ENCODE data around the gene LPP. TPM values are rescaled to one million over a fixed set of nuclear protein-coding genes. Genes with fewer than 3 reads are reported as not detected.

The LPP gene
- total and polyA plus RNA-seq, 2 of the 13 experiments (the other 11 are each of a cell fraction or from before 2014, with no cell fraction given) = 19.2 to 29.9 TPM

- TF ChIP-seq SKIL (CRISPR knock-in tag; IDR thresholded peaks at IDR 0.05; ENCODE audit: borderline replicate concordance) = no peak
- TF ChIP-seq ZSCAN12 (CRISPR knock-in tag; IDR thresholded peaks at IDR 0.05) = no peak
- peak; percentile 55; the same call in 1 of the 2 replicates for TF ChIP-seq CREM (IDR thresholded peaks at IDR 0.05)
- no peak for TF ChIP-seq CREM (CRISPR knock-in tag; IDR thresholded peaks at IDR 0.05)
- no peak for TF ChIP-seq ZNF496 (CRISPR knock-in tag; IDR thresholded peaks at IDR 0.05; ENCODE audit: insufficient replicate concordance)
- TF ChIP-seq, protein P1, sequence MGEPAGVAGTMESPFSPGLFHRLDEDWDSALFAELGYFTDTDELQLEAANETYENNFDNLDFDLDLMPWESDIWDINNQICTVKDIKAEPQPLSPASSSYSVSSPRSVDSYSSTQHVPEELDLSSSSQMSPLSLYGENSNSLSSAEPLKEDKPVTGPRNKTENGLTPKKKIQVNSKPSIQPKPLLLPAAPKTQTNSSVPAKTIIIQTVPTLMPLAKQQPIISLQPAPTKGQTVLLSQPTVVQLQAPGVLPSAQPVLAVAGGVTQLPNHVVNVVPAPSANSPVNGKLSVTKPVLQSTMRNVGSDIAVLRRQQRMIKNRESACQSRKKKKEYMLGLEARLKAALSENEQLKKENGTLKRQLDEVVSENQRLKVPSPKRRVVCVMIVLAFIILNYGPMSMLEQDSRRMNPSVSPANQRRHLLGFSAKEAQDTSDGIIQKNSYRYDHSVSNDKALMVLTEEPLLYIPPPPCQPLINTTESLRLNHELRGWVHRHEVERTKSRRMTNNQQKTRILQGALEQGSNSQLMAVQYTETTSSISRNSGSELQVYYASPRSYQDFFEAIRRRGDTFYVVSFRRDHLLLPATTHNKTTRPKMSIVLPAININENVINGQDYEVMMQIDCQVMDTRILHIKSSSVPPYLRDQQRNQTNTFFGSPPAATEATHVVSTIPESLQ (CRISPR knock-in tag; conservative IDR thresholded peaks at IDR 0.05) = no peak
- TF ChIP-seq SUZ12 (IDR thresholded peaks at IDR 0.05; ENCODE audit: low read depth, low read length) = no peak
- no peak for TF ChIP-seq ZNF552 (CRISPR knock-in tag; IDR thresholded peaks at IDR 0.05; ENCODE audit: borderline replicate concordance)
- TF ChIP-seq PHF8 (CRISPR knock-in tag; IDR thresholded peaks at IDR 0.05) = no peak
- TF ChIP-seq SMYD3 (CRISPR knock-in tag; IDR thresholded peaks at IDR 0.05) = peak; percentile 51; the same call in 1 of the 2 replicates
- TF ChIP-seq ZFP37 (CRISPR knock-in tag; IDR thresholded peaks at IDR 0.05; ENCODE audit: borderline replicate concordance) = no peak
- peak; percentile 39; the same call in 1 of the 2 replicates for TF ChIP-seq ZBTB39 (CRISPR knock-in tag; IDR thresholded peaks at IDR 0.05)
- TF ChIP-seq ATF7 (IDR thresholded peaks at IDR 0.05) = no peak
- TF ChIP-seq ATF7 (CRISPR knock-in tag; IDR thresholded peaks at IDR 0.05) = no peak
- no peak for TF ChIP-seq ZNF589 (CRISPR knock-in tag; conservative IDR thresholded peaks at IDR 0.05)
- TF ChIP-seq CBX1 (IDR thresholded peaks at IDR 0.05; ENCODE audit: low read depth) = no peak
- no peak for TF ChIP-seq CREB1 (IDR thresholded peaks at IDR 0.05)
- 0 out of 2 replicates have a peak, but pooled peaks have one; percentile 17 for TF ChIP-seq CREB1 (CRISPR knock-in tag; IDR thresholded peaks at IDR 0.05)
- no peak for TF ChIP-seq PHF5A (CRISPR knock-in tag; IDR thresholded peaks at IDR 0.05; ENCODE audit: low read depth, unreplicated experiment)
- TF ChIP-seq ZBTB26 (CRISPR knock-in tag; IDR thresholded peaks at IDR 0.05; ENCODE audit: borderline replicate concordance) = no peak
- TF ChIP-seq TGIF2 (CRISPR knock-in tag; IDR thresholded peaks at IDR 0.05) = no peak
- TF ChIP-seq, protein P2, sequence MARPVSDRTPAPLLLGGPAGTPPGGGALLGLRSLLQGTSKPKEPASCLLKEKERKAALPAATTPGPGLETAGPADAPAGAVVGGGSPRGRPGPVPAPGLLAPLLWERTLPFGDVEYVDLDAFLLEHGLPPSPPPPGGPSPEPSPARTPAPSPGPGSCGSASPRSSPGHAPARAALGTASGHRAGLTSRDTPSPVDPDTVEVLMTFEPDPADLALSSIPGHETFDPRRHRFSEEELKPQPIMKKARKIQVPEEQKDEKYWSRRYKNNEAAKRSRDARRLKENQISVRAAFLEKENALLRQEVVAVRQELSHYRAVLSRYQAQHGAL (CRISPR knock-in tag; IDR thresholded peaks at IDR 0.05; ENCODE audit: not compliant biosample characterization) = no peak
- TF ChIP-seq RFXANK (CRISPR knock-in tag; IDR thresholded peaks at IDR 0.05) = no peak
- TF ChIP-seq, protein P3, sequence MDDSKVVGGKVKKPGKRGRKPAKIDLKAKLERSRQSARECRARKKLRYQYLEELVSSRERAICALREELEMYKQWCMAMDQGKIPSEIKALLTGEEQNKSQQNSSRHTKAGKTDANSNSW (CRISPR knock-in tag; IDR thresholded peaks at IDR 0.05; ENCODE audit: borderline replicate concordance) = no peak
These were observed 365.0 kb downstream of the LPP start (continued) for GRCh38 chr3:188518835-188519452.
